ENCODE measurements around the gene DPP4. TPM values are rescaled to one million over a fixed set of nuclear protein-coding genes. Genes with fewer than 3 reads are reported as not detected.

Gene DPP4
- total RNA-seq, 2 donors from 2014 or later, result 2.4 to 5.1 TPM

DNA sequence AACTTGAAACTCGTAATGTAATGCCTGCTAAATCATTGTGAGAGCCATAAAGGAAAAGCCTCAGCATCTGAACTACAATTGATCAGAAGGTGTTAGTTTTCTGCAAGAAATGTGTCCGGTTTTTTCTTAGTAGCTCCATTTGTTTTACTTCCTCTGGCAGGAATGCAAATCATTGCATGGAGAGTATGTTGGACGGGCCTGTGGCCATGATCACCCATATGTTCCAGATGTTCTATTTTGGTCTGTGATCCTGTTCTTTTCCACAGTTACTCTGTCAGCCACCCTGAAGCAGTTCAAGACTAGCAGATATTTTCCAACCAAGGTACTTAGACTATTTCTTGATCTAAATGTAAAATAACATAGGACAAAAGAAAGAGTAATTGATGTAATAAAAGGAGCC is 126.6 kb downstream of the DPP4 start:
- intact Hi-C loops (cut with DNase I), result no loop called here
- DNase-seq (ENCODE audit: low spot score), result no peak

DNA sequence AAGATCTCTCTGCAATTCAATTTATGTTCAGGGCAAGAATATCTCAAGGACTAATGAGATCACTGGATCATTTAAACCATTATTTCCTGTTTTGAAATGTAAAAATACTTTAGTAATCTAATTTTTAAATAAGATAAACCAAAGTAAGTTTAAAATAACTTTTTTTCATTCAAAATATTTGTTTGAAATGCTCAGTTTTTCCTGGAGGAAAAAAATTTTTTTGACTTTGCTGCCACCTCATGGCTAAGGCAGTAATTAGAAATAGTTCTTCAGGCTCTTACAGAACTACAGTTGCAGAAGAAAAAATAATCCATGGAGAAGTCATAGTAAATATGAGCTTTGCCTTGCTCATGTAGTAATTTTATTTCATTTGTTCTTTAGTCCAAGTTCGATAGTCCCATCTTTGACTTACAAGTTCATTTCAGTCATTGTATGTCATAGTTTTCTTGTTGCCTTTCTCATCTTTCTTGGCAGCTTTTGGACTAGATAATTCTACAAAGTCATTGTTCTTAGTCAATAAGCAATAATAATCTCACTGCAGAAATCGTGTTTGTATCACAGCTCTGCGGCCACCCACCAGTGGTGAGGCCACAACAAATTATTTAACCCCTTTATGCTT is 127.4 kb downstream of the DPP4 start:
- DNase-seq (ENCODE audit: low spot score), result no peak
- intact Hi-C loops (cut with DNase I), result no loop called here

DNA sequence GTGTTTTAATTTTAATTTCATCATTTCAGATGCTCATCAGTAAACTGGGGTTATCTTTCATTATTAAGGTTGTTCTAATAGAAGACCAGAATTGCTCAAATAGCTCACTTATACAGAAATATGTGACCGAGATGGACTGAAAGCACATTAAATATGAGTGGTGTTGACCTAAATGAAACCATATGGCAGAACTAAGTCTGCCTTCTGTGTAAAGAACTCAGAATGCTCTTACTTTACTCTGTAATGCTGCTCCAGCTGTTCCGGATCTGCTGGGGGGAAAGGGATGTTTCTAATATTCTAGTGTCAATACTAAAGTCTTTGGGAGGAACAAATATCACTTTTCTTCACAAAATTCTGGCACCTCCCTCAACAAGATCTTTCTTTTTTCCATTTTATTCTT is 131.0 kb downstream of the DPP4 start:
- intact Hi-C loops (cut with DNase I), result no loop called here
- no peak for DNase-seq (ENCODE audit: low spot score)

Other genes with a start within 250 kb of the DPP4 start
- gene GCG, start 78.0 kb upstream of the DPP4 start, total RNA-seq, result not detected
- 10 to 100 TPM; 43.2 to 54.8 TPM for gene FAP, start 169.2 kb upstream of the DPP4 start, total RNA-seq
- 10 to 100 TPM; 11.1 to 16.8 TPM for gene IFIH1, start 244.5 kb upstream of the DPP4 start, total RNA-seq

Data from posterior vena cava (tissue), 2 donors.